HepG2 (cell line): ENCODE results near the gene CCDC85C. TPM values are rescaled to one million over a fixed set of nuclear protein-coding genes. Genes with fewer than 3 reads are reported as not detected.

Experiments
- AHR ChIP-seq: IDR thresholded peaks from 2 replicates; pipeline ENCODE4 v1.6.1; 2018; ENCODE audit warnings: missing genetic modification reagents, missing compliant biosample characterization
- BORCS8-MEF2B ChIP-seq: sonication (generic); formaldehyde crosslinking; IDR thresholded peaks from 2 replicates; pipeline ENCODE4 v1.8.0; 2022; ENCODE audit warnings: mild to moderate bottlenecking, missing genetic modification reagents
- CBFB ChIP-seq: sonication (generic); formaldehyde crosslinking; IDR thresholded peaks from 2 replicates; pipeline ENCODE4 v1.4.0; 2020; ENCODE audit warnings: missing genetic modification reagents
- CBX5 ChIP-seq: sonication (generic); formaldehyde crosslinking; IDR thresholded peaks from 2 replicates; pipeline ENCODE4 v1.4.0; 2020; ENCODE audit warnings: missing genetic modification reagents, borderline replicate concordance
- DMAP1 ChIP-seq: IDR thresholded peaks from 2 replicates; pipeline ENCODE4 v1.6.1; 2016
- E2F5 ChIP-seq: sonication (generic); formaldehyde crosslinking; conservative IDR thresholded peaks from 2 replicates; pipeline ENCODE4 v1.4.0; 2020; ENCODE audit warnings: missing genetic modification reagents
- IKZF1 ChIP-seq: fragments of 450-650 bp; IDR thresholded peaks from 2 replicates; pipeline ENCODE4 v1.7.1; 2016
- KDM5B ChIP-seq: sonication (generic); formaldehyde crosslinking; IDR thresholded peaks from 2 replicates; pipeline ENCODE4 v1.4.0; 2020; ENCODE audit warnings: missing genetic modification reagents, mild to moderate bottlenecking, borderline replicate concordance
- KMT2A ChIP-seq: sonication (generic); formaldehyde crosslinking; IDR thresholded peaks from 2 replicates; pipeline ENCODE4 v1.4.0; 2020; ENCODE audit warnings: missing genetic modification reagents
- LBX2 ChIP-seq: sonication (generic); formaldehyde crosslinking; IDR thresholded peaks from 2 replicates; pipeline ENCODE4 v1.5.0; 2020; ENCODE audit warnings: missing genetic modification reagents, mild to moderate bottlenecking, borderline replicate concordance
- MIXL1 ChIP-seq: IDR thresholded peaks from 2 replicates; pipeline ENCODE4 v1.6.1; 2016
- MXD3 ChIP-seq: IDR thresholded peaks from 2 replicates; pipeline ENCODE4 v1.6.1; 2016; ENCODE audit warnings: mild to moderate bottlenecking, missing biosample characterization, missing genetic modification reagents
- NFIB ChIP-seq: sonication (generic); formaldehyde crosslinking; IDR thresholded peaks from 2 replicates; pipeline ENCODE4 v1.9.0; 2021; ENCODE audit warnings: missing genetic modification reagents, mild to moderate bottlenecking, borderline replicate concordance
- NR2F6 ChIP-seq, 2 experiments: IDR thresholded peaks; 2 replicates each; pipeline ENCODE4 v1.6.1; 2016; ENCODE audit warnings: antibody characterized with exemption in 1 of 2, mild to moderate bottlenecking in 1 of 2
- PITX1 ChIP-seq: sonication (generic); formaldehyde crosslinking; IDR thresholded peaks from 2 replicates; pipeline ENCODE4 v1.5.1; 2020; ENCODE audit warnings: mild to moderate bottlenecking, missing genetic modification reagents
- POLR2AphosphoS2 ChIP-seq: IDR thresholded peaks from 2 replicates; pipeline ENCODE4 v1.6.1; 2011; ENCODE audit warnings: low read depth, low read length, improper control_type of control experiment
- SMC3 ChIP-seq: IDR thresholded peaks from 2 replicates; pipeline ENCODE4 v1.6.1; 2011; ENCODE audit warnings: low read length, improper control_type of control experiment
- SP140L ChIP-seq: sonication (generic); formaldehyde crosslinking; IDR thresholded peaks from 2 replicates; pipeline ENCODE4 v1.4.0; 2020; ENCODE audit warnings: missing genetic modification reagents, borderline replicate concordance
- SRF ChIP-seq: IDR thresholded peaks from 2 replicates; pipeline ENCODE4 v1.6.1; 2011; ENCODE audit warnings: mild to moderate bottlenecking, low read depth, low read length, moderate library complexity
- XRCC5 ChIP-seq: fragments of 200-400 bp; formaldehyde crosslinking; optimal IDR thresholded peaks from 2 replicates; pipeline ENCODE3; 2017; ENCODE audit warnings: mild to moderate bottlenecking, low read length
- ZBTB33 ChIP-seq: sonication (generic); formaldehyde crosslinking; IDR thresholded peaks from 2 replicates; pipeline ENCODE4 v1.4.0; 2020; ENCODE audit warnings: missing genetic modification reagents
- ZNF251 ChIP-seq: sonication (generic); formaldehyde crosslinking; IDR thresholded peaks from 2 replicates; pipeline ENCODE4 v1.9.0; 2021; ENCODE audit warnings: mild to moderate bottlenecking, missing genetic modification reagents
- ZNF501 ChIP-seq: sonication (generic); formaldehyde crosslinking; IDR thresholded peaks from 2 replicates; pipeline ENCODE4 v1.5.1; 2020; ENCODE audit warnings: mild to moderate bottlenecking, moderate library complexity, missing genetic modification reagents
- ZSCAN9 ChIP-seq: IDR thresholded peaks from 2 replicates; pipeline ENCODE4 v1.6.1; 2016; ENCODE audit warnings: borderline replicate concordance
- ZUFSP ChIP-seq: sonication (generic); formaldehyde crosslinking; IDR thresholded peaks from 2 replicates; pipeline ENCODE4 v1.9.0; 2021; ENCODE audit warnings: missing genetic modification reagents, mild to moderate bottlenecking, borderline replicate concordance
- polyA plus RNA-seq, 8 experiments: library from polyadenylated mRNA; depleted of rRNA in 3 of 8; stranded (reverse) in 7 of 8; unstranded in 1 of 8; fragments of >200 nt; fragmentation: Illumina TruSeq in 4 of 8; extraction: Trizol in 4 of 8; gene quantifications; 2 replicates each; pipeline versions ENCODE4 v1.2.1 to v1.2.3, GENCODE V29; 2011 to 2016; ENCODE audit warnings: low read depth in 4 of 8, missing spikeins in 1 of 8, mixed read lengths in 1 of 8; ENCODE audit not compliant: insufficient read depth in 1 of 8
- total RNA-seq, 5 experiments: library from RNA; depleted of rRNA; stranded (reverse); fragments of >200 nt; fragmentation: Illumina TruSeq; extraction: Trizol; gene quantifications; 2 replicates each; pipeline ENCODE4 v1.2.3, GENCODE V29; 2016; ENCODE audit warnings: low read depth in 1 of 5
- TF ChIP-seq, protein P1 (sequence below): sonication (generic); formaldehyde crosslinking; IDR thresholded peaks from 2 replicates; pipeline ENCODE4 v1.5.1; 2020; ENCODE audit warnings: missing genetic modification reagents, mild to moderate bottlenecking, borderline replicate concordance

Gene CCDC85C
- total and polyA plus RNA-seq, 2 of the 13 experiments (the other 11 are each of a cell fraction or from before 2014, with no cell fraction given), result 18.8 to 43.8 TPM

- no peak for TF ChIP-seq MIXL1 (CRISPR knock-in tag)
- no peak for TF ChIP-seq SRF
- no peak for TF ChIP-seq IKZF1
- TF ChIP-seq SP140L, result no peak
- peak; percentile 37; the same call in 1 of the 2 replicates for TF ChIP-seq ZBTB33 (CRISPR knock-in tag)
- TF ChIP-seq BORCS8-MEF2B, result peak; percentile 57; the same call in 1 of the 2 replicates
- TF ChIP-seq KMT2A (CRISPR knock-in tag), result no peak
- peak; percentile 61; the same call in 1 of the 2 replicates for TF ChIP-seq AHR (CRISPR knock-in tag)
- TF ChIP-seq ZSCAN9, result 0 out of 2 replicates have a peak, but pooled peaks have one; percentile 52
- TF ChIP-seq SMC3, result peak; percentile 37; the same call in 1 of the 2 replicates
- 0 out of 2 replicates have a peak, but pooled peaks have one; percentile 65 for TF ChIP-seq CBFB (CRISPR knock-in tag)
- no peak for TF ChIP-seq POLR2AphosphoS2
- TF ChIP-seq NFIB (CRISPR knock-in tag), result no peak
- no peak for TF ChIP-seq E2F5 (CRISPR knock-in tag)
- no peak for TF ChIP-seq LBX2 (CRISPR knock-in tag)
- peak; percentile 54 for TF ChIP-seq ZNF501
- TF ChIP-seq KDM5B (CRISPR knock-in tag), result peak; percentile 45; the same call in 1 of the 2 replicates
- no peak for TF ChIP-seq PITX1 (CRISPR knock-in tag)
- TF ChIP-seq MXD3 (CRISPR knock-in tag), result peak; percentile 43; the same call in 1 of the 2 replicates
- peak; percentile 35; the same call in 1 of the 2 replicates for TF ChIP-seq CBX5 (CRISPR knock-in tag)
- TF ChIP-seq, protein P1, sequence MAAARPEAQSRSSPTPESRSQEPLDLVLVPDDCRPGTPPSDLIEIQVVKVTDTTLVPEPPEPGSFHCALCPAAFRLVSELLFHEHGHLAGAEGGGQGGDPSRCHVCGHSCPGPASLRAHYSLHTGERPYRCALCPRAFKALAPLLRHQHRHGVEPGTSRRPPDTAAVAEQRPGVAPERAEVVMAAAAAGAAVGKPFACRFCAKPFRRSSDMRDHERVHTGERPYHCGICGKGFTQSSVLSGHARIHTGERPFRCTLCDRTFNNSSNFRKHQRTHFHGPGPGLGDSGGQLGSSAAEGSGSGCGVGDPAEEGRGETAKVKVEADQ (CRISPR knock-in tag), result no peak
- TF ChIP-seq ZUFSP (CRISPR knock-in tag), result no peak
- no peak for TF ChIP-seq NR2F6 (IDR thresholded peaks at IDR 0.05)
- TF ChIP-seq NR2F6 (CRISPR knock-in tag; IDR thresholded peaks at IDR 0.05), result no peak
- TF ChIP-seq ZNF251 (CRISPR knock-in tag), result no peak
- TF ChIP-seq XRCC5, result peak; percentile 91
- TF ChIP-seq DMAP1, result no peak
Observed at GRCh38 chr14:99628887-99629618, 25.0 kb upstream of the CCDC85C start (continued).
